ENCODE results near the gene MTMR10. TPM values are rescaled to one million over a fixed set of nuclear protein-coding genes. Genes with fewer than 3 reads are reported as not detected.

Gene MTMR10
- polyA plus RNA-seq, 1 donor: 20.8 TPM

GRCh38 chr15:30919877-30920550 lies 71.4 kb downstream of the MTMR10 start:
- no peak for DNase-seq

- DNase-seq: no peak
Measured at GRCh38 chr15:30918366-30918765, 73.1 kb downstream of the MTMR10 start.

- no peak for DNase-seq
Measured at GRCh38 chr15:30917675-30918074, 73.8 kb downstream of the MTMR10 start.

GRCh38 chr15:30917013-30917412 lies 74.4 kb downstream of the MTMR10 start:
- no peak for DNase-seq

- no peak for DNase-seq
Measured at GRCh38 chr15:30913761-30914160, 77.7 kb downstream of the MTMR10 start.

- no peak for DNase-seq
Measured at GRCh38 chr15:30906366-30906765, 85.1 kb downstream of the MTMR10 start.

GRCh38 chr15:30905821-30906220 lies 85.6 kb downstream of the MTMR10 start:
- no peak for DNase-seq

- DNase-seq: no peak
Measured at GRCh38 chr15:30904812-30905211, 86.6 kb downstream of the MTMR10 start.

- DNase-seq: peak; percentile 86
Measured at GRCh38 chr15:30903497-30904187, 87.8 kb downstream of the MTMR10 start, which contains the start of gene FAN1. FAN1 (plus strand) TSS chr15:30903915; CDS start chr15:30904664, 749 bp downstream.

- DNase-seq: no peak
Measured at GRCh38 chr15:30901889-30902288, 89.5 kb downstream of the MTMR10 start.

GRCh38 chr15:30896211-30896606 lies 95.2 kb downstream of the MTMR10 start:
- DNase-seq: no peak

GRCh38 chr15:30895461-30896210 lies 95.8 kb downstream of the MTMR10 start:
- no peak for DNase-seq

- DNase-seq: no peak
Measured at GRCh38 chr15:30889196-30889595, 102.2 kb downstream of the MTMR10 start.

Other genes with a start within 250 kb of the MTMR10 start
- 25.5 TPM for gene FAN1, start 87.7 kb downstream of the MTMR10 start, polyA plus RNA-seq (ENCODE audit: insufficient read length)
- not detected for gene TRPM1, start 110.1 kb upstream of the MTMR10 start, polyA plus RNA-seq (ENCODE audit: insufficient read length)

Measured in hindlimb muscle (tissue), 1 donor.